Thyroid gland (tissue), 4 donors: ENCODE results near the gene CBARP.

Experiments used
- POLR2A ChIP-seq, 2 donors: fragments of 450-650 bp; IDR thresholded peaks; one replicate each; pipeline ENCODE4 v1.6.1; 2017; ENCODE audit warnings: antibody characterized with exemption in 2 of 2, mild to moderate bottlenecking in 2 of 2, moderate library complexity in 1 of 2
- TF ChIP-seq, protein P1 (sequence below), 6 experiments: fragments of 200-600 bp in 3 of 6; fragments of 450-650 bp in 3 of 6; sonication (generic) in 3 of 6; IDR thresholded peaks; one replicate each; pipeline ENCODE4 v1.5.1; 2016 to 2019; ENCODE audit warnings: antibody characterized with exemption in 6 of 6, mild to moderate bottlenecking in 2 of 6, inconsistent platforms in 1 of 6, moderate library complexity in 1 of 6

DNA sequence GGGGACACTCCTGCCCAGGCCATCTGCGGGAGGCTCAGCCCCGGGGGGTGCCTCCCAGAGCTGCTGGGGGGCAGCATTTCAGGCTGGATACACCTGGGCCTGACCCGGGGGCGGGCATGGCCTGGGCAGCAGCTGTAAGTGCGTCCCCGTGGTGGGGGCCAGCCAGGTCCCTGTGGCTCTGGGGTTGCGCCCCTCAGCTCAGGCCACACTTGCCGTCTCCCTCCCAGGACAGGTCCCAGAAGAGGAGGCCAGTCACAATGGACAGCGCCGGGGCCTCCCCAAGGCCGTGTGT, 11.6 kb downstream of the CBARP start:
- TF ChIP-seq, protein P1, sequence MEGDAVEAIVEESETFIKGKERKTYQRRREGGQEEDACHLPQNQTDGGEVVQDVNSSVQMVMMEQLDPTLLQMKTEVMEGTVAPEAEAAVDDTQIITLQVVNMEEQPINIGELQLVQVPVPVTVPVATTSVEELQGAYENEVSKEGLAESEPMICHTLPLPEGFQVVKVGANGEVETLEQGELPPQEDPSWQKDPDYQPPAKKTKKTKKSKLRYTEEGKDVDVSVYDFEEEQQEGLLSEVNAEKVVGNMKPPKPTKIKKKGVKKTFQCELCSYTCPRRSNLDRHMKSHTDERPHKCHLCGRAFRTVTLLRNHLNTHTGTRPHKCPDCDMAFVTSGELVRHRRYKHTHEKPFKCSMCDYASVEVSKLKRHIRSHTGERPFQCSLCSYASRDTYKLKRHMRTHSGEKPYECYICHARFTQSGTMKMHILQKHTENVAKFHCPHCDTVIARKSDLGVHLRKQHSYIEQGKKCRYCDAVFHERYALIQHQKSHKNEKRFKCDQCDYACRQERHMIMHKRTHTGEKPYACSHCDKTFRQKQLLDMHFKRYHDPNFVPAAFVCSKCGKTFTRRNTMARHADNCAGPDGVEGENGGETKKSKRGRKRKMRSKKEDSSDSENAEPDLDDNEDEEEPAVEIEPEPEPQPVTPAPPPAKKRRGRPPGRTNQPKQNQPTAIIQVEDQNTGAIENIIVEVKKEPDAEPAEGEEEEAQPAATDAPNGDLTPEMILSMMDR (IDR thresholded peaks at IDR 0.05) = no peak
- TF ChIP-seq POLR2A (IDR thresholded peaks at IDR 0.05) = no peak
